Sigmoid colon (tissue), 4 donors: Measurements from ENCODE around the gene TMEM127.
"Not testable (repeated sequence)": the region's sequence is repeated elsewhere in the genome, so short reads cannot be mapped to it uniquely, and the experiment has no call there.

Experiments used
- EP300 ChIP-seq, 4 donors: sonication (generic); formaldehyde crosslinking; IDR thresholded peaks; one replicate each; pipeline ENCODE4 v1.6.1; 2017; ENCODE audit warnings: antibody characterized with exemption in 4 of 4
- POLR2A ChIP-seq, 2 donors: fragments of 450-650 bp; IDR thresholded peaks; one replicate each; pipeline ENCODE4 v1.6.1; 2016; ENCODE audit warnings: antibody characterized with exemption in 2 of 2, mild to moderate bottlenecking in 2 of 2, moderate library complexity in 2 of 2
- TF ChIP-seq, protein P1 (sequence below), 4 experiments: fragments of 450-650 bp in 3 of 4; fragments of 200-600 bp in 1 of 4; IDR thresholded peaks; one replicate each; pipeline ENCODE4 v1.5.1; 2016 to 2019; ENCODE audit warnings: antibody characterized with exemption in 4 of 4, mild to moderate bottlenecking in 3 of 4, moderate library complexity in 2 of 4

DNA sequence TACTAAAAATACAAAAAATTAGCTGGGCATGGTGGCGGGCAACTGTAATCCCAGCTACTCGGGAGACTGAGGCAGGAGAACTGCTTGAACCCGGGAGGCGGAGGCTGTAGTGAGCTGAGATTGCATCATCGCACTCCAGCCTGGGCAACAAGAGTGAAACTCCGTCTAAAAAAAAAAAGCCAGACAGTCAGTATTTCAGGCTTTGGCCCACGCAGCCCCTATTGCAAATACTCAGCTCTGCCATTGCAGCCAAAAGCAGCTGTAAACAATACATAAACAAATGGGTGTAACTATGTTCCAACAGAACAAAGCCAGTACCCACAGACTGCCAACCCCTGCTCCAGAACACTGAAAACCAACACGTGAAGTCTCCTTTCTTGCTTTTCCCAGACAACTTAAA, 28.5 kb upstream of the TMEM127 start:
- TF ChIP-seq POLR2A, EP300 (IDR thresholded peaks at IDR 0.05): not testable (repeated sequence)
- TF ChIP-seq, protein P1, sequence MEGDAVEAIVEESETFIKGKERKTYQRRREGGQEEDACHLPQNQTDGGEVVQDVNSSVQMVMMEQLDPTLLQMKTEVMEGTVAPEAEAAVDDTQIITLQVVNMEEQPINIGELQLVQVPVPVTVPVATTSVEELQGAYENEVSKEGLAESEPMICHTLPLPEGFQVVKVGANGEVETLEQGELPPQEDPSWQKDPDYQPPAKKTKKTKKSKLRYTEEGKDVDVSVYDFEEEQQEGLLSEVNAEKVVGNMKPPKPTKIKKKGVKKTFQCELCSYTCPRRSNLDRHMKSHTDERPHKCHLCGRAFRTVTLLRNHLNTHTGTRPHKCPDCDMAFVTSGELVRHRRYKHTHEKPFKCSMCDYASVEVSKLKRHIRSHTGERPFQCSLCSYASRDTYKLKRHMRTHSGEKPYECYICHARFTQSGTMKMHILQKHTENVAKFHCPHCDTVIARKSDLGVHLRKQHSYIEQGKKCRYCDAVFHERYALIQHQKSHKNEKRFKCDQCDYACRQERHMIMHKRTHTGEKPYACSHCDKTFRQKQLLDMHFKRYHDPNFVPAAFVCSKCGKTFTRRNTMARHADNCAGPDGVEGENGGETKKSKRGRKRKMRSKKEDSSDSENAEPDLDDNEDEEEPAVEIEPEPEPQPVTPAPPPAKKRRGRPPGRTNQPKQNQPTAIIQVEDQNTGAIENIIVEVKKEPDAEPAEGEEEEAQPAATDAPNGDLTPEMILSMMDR (IDR thresholded peaks at IDR 0.05) = not testable (repeated sequence)
